Activated CD8-positive, alpha-beta memory T cell treated with anti-CD3 and anti-CD28 coated beads, Interleukin-2, amount 50 U/mL, for 24 hours (primary cell): ENCODE results near the gene BTBD16.

Experiments used
- DNase-seq: peaks from one replicate; pipeline ENCODE4 v3.0.0-alpha.2; 2020; ENCODE audit errors: extremely low read depth

The BTBD16 gene

DNA sequence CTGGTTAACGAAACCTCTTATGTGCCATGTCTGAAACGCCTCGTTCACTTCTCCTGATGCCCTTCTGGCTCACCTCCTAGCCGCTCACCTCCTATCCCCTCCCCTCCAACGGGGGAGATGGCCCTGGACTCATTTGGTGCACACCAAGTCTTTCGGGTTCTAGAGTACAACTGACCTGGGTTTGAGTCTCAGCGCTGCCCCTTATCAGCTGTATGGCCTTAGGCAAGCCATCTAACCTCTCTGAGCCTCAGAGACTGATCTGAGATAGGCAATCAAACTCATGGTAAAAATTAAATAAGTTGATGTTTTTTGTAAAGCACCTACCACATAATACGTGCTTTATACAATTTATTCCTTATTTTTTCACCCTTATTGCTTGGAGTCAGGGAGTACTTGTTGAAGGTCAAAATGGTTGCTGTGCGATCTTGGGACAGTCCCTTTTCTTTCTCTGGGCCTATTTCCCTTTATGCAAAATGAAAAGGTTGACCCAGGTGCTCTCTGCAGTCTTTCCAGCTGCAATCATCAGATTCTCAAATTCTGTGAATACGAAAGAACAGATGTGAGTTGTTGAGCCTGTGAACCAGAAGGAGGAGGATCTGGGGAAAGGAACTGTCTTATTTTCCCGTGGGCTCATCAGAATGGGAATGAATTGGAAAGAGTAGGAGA, 72.2 kb downstream of the BTBD16 start:
- no peak for DNase-seq

DNA sequence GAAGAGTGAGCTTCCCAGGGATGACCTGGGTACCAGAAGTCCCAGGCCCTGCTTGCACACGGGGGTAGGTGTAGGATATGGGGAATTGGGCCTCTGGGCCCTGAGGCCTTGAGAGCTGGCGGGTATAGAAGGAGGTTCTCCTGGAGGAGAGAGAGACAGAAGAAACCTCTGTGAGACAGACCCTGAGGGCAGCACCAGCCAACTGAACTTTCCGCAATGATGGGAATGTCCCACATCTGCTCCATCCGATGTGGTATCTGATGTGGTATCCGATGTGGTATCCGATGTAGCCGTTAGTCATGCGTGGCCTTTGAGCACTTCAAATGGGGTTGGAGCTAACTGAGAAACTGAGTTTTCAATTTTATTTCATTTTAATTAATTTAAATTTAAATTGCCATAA, 72.8 kb downstream of the BTBD16 start:
- no peak for DNase-seq

DNA sequence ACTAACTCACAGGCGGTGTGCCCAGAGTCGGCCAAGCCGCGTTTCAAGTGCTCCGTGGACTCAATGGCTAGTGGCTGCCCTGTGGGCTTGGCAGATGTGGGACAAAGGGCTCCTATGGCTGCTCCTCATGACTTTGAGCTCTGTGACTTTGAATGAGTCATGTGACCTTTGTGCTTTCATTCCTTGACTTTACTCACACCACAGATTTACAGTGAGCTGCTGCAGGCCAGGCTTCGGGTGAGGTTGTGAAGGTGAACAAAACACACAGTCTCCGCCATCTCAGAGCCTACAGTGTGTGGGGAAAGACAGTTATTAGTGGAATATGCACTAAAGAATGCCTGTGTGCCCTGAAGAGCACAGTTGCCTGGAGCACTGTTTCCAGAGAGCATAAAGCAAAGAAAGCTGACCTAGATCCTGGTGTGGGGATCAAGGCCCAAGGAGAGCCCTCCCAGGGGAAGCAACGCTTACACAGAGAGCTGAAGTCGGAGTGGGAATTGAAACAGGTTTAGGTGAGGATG, 73.7 kb downstream of the BTBD16 start:
- DNase-seq, result no peak

GRCh38 chr10:122346326-122346950, 75.3 kb downstream of the BTBD16 start:
- no peak for DNase-seq

- DNase-seq, result no peak
These were observed 76.2 kb downstream of the BTBD16 start for GRCh38 chr10:122347170-122347841.

DNA sequence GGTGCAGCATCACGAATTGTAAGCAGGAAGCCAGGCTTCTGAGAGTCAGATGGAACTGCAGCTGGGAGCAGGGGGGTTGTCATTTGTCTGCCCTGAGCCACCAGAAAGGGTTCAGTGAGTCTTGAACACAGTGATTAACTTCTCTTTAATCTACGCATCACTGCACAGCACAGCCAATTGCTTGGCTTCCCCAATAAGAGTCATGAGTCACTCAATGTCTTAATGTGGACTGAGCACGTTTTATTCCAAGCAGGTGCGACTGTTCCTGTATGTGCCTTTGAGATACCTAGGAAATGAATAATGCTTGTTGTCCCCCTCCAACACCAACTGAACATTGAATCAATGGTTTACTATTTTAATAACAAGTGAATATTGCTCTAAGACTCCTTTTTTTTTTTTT, 77.4 kb downstream of the BTBD16 start:
- DNase-seq, result no peak

- DNase-seq, result no peak
These were observed 77.9 kb downstream of the BTBD16 start for GRCh38 chr10:122348935-122349361.

- no peak for DNase-seq
These were observed 78.8 kb downstream of the BTBD16 start for GRCh38 chr10:122349758-122350369.

DNA sequence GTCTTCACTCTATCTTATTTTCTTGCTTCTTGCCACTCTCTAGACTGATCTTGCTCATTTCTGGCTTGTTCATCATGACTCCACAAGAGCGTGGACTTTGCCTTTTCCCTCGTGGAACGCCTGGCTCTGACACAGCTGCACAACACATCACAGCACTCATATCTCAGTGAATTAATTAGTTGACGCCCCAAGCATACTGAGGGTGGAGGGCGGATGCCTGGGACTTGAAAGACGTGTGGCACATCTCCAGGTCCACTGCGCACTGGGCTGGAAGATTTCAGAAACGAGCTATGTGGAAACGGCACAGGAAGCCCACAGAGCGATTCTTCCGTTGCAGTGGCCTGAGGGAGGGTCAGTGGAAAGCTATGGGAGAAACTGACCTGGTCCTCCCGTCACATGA, 79.8 kb downstream of the BTBD16 start:
- DNase-seq, result no peak

GRCh38 chr10:122352817-122353525, 81.9 kb downstream of the BTBD16 start:
- no peak for DNase-seq

GRCh38 chr10:122354383-122354782, 83.3 kb downstream of the BTBD16 start:
- no peak for DNase-seq

DNA sequence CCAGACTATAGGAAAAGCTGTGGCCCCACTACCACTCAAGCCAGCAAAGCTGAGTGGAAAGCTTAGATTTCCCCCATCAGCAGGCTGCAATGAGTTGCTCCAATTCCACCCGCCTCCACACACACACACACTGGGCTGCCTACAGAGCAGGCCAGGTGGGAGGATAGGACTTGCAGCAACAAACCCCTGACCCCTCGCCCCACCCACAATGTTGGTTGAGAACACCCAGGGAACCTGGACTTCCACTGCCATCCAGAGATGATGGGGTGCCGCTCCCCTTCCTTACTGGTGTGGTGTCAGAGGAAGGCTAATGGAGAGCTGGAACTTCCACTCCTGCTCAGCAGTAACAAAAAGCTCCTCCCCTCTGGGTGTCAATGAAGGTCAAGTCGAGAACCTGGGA, 86.6 kb downstream of the BTBD16 start:
- no peak for DNase-seq

GRCh38 chr10:122359621-122360020, 88.5 kb downstream of the BTBD16 start:
- DNase-seq, result no peak

DNA sequence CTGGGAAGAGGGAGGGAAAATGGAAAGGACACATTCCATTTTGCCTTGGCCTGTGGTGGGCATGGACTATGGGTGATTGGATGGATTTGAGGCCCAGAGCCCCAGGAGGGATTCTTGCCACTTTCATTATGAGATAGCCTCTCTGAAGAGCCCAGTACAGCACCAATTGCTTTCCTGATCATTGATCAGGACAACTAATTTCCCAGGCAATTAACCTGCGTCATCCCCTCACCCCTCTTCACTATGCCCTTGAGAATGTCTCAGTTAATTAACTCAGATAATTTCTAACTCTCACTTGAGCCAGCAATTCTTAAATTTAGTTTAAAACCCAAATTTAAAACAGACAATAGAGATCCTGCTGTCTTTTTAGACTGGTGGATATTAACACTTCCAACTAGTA, 90.0 kb downstream of the BTBD16 start:
- DNase-seq, result no peak

GRCh38 chr10:122362031-122362592, 91.0 kb downstream of the BTBD16 start:
- no peak for DNase-seq

DNA sequence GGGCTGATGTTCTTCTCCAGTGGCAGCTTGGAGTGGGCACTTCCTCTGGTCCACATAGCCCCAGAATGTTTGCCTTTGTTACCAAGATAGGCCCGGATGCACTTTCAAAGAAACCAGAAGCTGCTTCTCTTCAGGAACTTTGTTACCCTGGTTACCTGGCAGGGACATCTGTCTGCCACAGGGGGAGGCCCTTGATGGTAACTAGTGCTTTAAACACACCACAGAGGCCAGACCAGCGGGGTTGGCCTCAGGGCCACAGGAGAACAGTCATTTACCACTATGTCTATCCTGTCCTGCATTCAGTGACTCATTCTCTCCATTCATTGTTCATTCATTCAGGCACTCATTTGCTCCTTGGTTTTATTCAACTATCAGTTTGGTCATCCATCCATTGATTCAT, 91.5 kb downstream of the BTBD16 start:
- no peak for DNase-seq

DNA sequence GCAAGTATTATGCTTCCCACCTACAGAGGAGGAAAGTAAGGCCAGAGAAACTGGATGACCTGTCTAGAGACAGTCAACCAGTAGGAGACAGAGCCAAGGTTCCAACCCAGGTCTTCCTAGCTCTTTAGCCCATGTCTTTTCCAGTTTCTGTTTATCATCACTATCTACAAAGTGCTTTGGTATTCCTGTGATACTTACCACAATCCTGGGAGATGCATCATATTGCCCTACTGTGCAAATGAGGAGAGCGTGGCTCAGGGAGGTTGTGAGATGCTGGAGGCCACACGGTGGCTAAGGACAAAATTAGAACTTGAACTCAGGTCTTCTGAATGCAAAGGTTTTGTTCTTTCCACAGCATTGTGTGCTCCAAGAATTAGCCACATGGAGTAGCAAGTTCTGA, 92.2 kb downstream of the BTBD16 start:
- no peak for DNase-seq

- DNase-seq, result no peak
These were observed 92.8 kb downstream of the BTBD16 start for GRCh38 chr10:122363722-122364463.

- DNase-seq, result no peak
These were observed 97.6 kb downstream of the BTBD16 start for GRCh38 chr10:122368502-122369254.

DNA sequence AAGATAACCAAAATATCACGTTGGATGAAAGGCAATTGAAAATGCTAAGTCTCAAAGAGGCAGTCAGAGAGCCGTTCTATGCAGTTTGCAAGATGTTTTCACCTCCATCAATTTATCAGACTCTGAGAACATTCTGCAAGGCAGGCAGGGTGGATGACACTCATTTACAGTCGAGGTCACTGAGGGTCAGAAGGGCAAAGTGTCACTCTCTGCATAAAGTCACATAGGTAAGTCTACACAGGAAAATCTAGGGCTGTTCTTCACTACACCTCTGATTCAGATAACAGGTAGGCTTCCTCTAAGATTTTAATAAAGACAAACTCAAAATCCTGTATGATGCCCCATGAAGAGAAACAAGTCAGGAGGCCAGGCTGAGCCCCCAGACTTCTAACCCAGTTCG, 102.0 kb downstream of the BTBD16 start:
- DNase-seq, result no peak
